B cell (primary cell): ENCODE measurements around the gene PRTN3. TPM values are rescaled to one million over a fixed set of nuclear protein-coding genes. Genes with fewer than 3 reads are reported as not detected.

Experiments
- ATAC-seq: fragments of 200-7000 bp; cut with Tn5 transposase; one replicate; pipeline ENCODE4 v1.10.0; 2021; ENCODE audit warnings: low read depth, mild to moderate bottlenecking, moderate number of reproducible peaks, moderate library complexity
- CTCF ChIA-PET: fragments of 350-600 bp; sonication (Branson Sonifier 250); formaldehyde crosslinking; loops from one replicate; lab custom pipeline; 2021; ENCODE audit warnings: antibody characterized with exemption, inconsistent platforms; lab: Charles Lee
- POLR2A ChIA-PET: fragments of 350-600 bp; sonication (Branson Sonifier 250); formaldehyde crosslinking; loops from one replicate; lab custom pipeline; 2021; ENCODE audit warnings: antibody characterized with exemption; lab: Charles Lee
- DNase-seq: peaks from one replicate; pipeline ENCODE4 v3.0.0; 2013
- H2AFZ ChIP-seq: 2 replicates; pipeline ENCODE4 v1.6.1; 2012; ENCODE audit warnings: mild to moderate bottlenecking, low read depth, low read length; ENCODE audit not compliant: insufficient read depth, poor library complexity, severe bottlenecking
- H3K27ac ChIP-seq, 2 donors: 1 replicate in 1 of 2; 2 replicates in 1 of 2; pipeline ENCODE4 v1.5.1; 2012 to 2013; ENCODE audit warnings: low read length in 2 of 2, mild to moderate bottlenecking in 2 of 2, moderate library complexity in 1 of 2
- H3K27me3 ChIP-seq, 4 experiments: fragments of 200-600 bp in 1 of 4; sonication (generic) in 1 of 4; replicated peaks in 1 of 4; 1 replicate in 2 of 4; 2 replicates in 2 of 4; pipeline versions ENCODE4 v1.6.1 to v1.7.0; 2013 to 2016; ENCODE audit warnings: low read length in 3 of 4, mild to moderate bottlenecking in 2 of 4, mixed read lengths in 1 of 4, moderate library complexity in 1 of 4; ENCODE audit not compliant: insufficient read depth in 4 of 4, control insufficient read depth in 3 of 4; ENCODE audit errors: control extremely low read depth in 1 of 4
- H3K36me3 ChIP-seq, 2 experiments: replicated peaks in 1 of 2; 1 replicate in 1 of 2; 2 replicates in 1 of 2; pipeline versions ENCODE4 v1.6.1 to v1.7.1; 2013; ENCODE audit warnings: low read length in 1 of 2; ENCODE audit not compliant: insufficient read depth in 2 of 2, control insufficient read depth in 1 of 2; ENCODE audit errors: control extremely low read depth in 1 of 2, extremely low read depth in 1 of 2
- H3K4me1 ChIP-seq, 2 donors: fragments of 200-600 bp in 1 of 2; sonication (generic) in 1 of 2; 1 replicate in 1 of 2; 2 replicates in 1 of 2; pipeline versions ENCODE4 v1.5.1 to v1.6.1; 2013 to 2017; ENCODE audit warnings: low read length in 2 of 2; ENCODE audit not compliant: control insufficient read depth in 2 of 2, insufficient read depth in 2 of 2
- H3K4me2 ChIP-seq: replicated peaks from 2 replicates; pipeline ENCODE3; 2012; ENCODE audit warnings: mild to moderate bottlenecking, low read depth, low read length; ENCODE audit not compliant: poor library complexity, severe bottlenecking
- H3K4me3 ChIP-seq, 5 experiments: fragments of 200-600 bp in 1 of 5; sonication (generic) in 1 of 5; 1 replicate in 3 of 5; 2 replicates in 2 of 5; pipeline versions ENCODE4 v1.5.1 to v1.7.0; 2011 to 2016; ENCODE audit warnings: low read length in 4 of 5, mild to moderate bottlenecking in 4 of 5, low read depth in 2 of 5, control low read depth in 1 of 5, moderate library complexity in 1 of 5; ENCODE audit not compliant: insufficient read depth in 1 of 5; ENCODE audit errors: control extremely low read depth in 1 of 5, extremely low read depth in 1 of 5
- H3K79me2 ChIP-seq: fragments of 200-600 bp; sonication (generic); one replicate; pipeline ENCODE4 v1.6.0; 2016; ENCODE audit warnings: low read length; ENCODE audit not compliant: control insufficient read depth, insufficient read depth
- H3K9ac ChIP-seq: fragments of 200-600 bp; sonication (generic); 2 replicates; pipeline ENCODE4 v1.6.1; 2017; ENCODE audit warnings: mild to moderate bottlenecking, low read length, moderate library complexity
- H3K9me3 ChIP-seq, 3 donors: one replicate each; pipeline versions ENCODE4 v1.6.1 to v1.7.1; 2013; ENCODE audit warnings: low read length in 2 of 3; ENCODE audit not compliant: control insufficient read depth in 2 of 3, insufficient read depth in 1 of 3; ENCODE audit errors: control extremely low read depth in 1 of 3
- H4K20me1 ChIP-seq: 2 replicates; pipeline ENCODE4 v1.6.0; 2012; ENCODE audit warnings: mild to moderate bottlenecking, low read length; ENCODE audit not compliant: insufficient read depth, control insufficient read depth, poor library complexity, severe bottlenecking
- H3K27ac Mint-ChIP-seq: one replicate; pipeline ENCODE4 v1.8.0; 2021; ENCODE audit warnings: mixed read lengths
- H3K27me3 Mint-ChIP-seq: one replicate; pipeline ENCODE4 v1.8.0; 2021; ENCODE audit warnings: mixed read lengths
- H3K4me1 Mint-ChIP-seq: one replicate; pipeline ENCODE4 v1.8.0; 2021; ENCODE audit warnings: mixed read lengths
- H3K4me3 Mint-ChIP-seq: one replicate; pipeline ENCODE4 v1.8.0; 2021; ENCODE audit warnings: mixed read lengths
- H3K9me3 Mint-ChIP-seq: one replicate; pipeline ENCODE4 v1.8.0; 2022; ENCODE audit warnings: mixed read lengths; ENCODE audit not compliant: insufficient read depth
- CTCF ChIP-seq: fragments of 200-600 bp; IDR thresholded peaks from one replicate; pipeline ENCODE4 v1.8.0; 2022; ENCODE audit warnings: antibody characterized with exemption, mild to moderate bottlenecking
- EZH2 ChIP-seq: IDR thresholded peaks from 2 replicates; pipeline ENCODE4 v1.6.1; 2012; ENCODE audit warnings: borderline replicate concordance, low read depth, mild to moderate bottlenecking, moderate library complexity, low read length; ENCODE audit not compliant: insufficient read depth, poor library complexity, severe bottlenecking
- WGBS: methylation state at CpG from one replicate; pipeline ENCODE4 v1.1.5; 2013; ENCODE audit warnings: missing lambda C conversion rate; ENCODE audit not compliant: insufficient coverage; 5-methylcytosine and 5-hydroxymethylcytosine counted together
- intact Hi-C: fragments of 100-400 bp; cut with micrococcal nuclease; formaldehyde crosslinking; loops from one replicate; pipeline ENCODE4 v1.10.0; 2022
- polyA plus RNA-seq: library from polyadenylated mRNA; depleted of rRNA; stranded (reverse); fragments of >200 nt; gene quantifications from 2 replicates; pipeline ENCODE4 v1.2.3, GENCODE V29; 2012
- total RNA-seq, 2 donors: library from RNA; stranded (reverse); fragments of 120-200 nt in 1 of 2; gene quantifications; 1 replicate in 1 of 2; 2 replicates in 1 of 2; pipeline versions ENCODE4 v1.2.3 to v1.2.4, GENCODE V29; 2013 to 2022

PRTN3 gene
- total and polyA plus RNA-seq, 2 donors (not counting 1 experiment from before 2014, with no cell fraction given): not detected

GRCh38 chr19:797528-798414, 43.0 kb upstream of the PRTN3 start:
- intact Hi-C loops: loop anchor here (2.0 kb wide), 2 partner anchors 111 to 187 kb away; partner anchors contain the start of gene WDR18
- Mint-ChIP-seq H3K27me3 (no peaks in the 10 kb centered on the region), H3K9me3 (no peaks in the 10 kb centered on the region), H3K27ac (peak overlapping the region; percentile 88), H3K4me1 (peaks cover 40% of the 10 kb centered on the region), H3K4me3 (peak overlapping the region; percentile 98)
- H3K4me3 ChIP-seq: peak overlapping the region; percentile 57 to 86 (median 68)
- under 1% methylated on average over 129 of the region's 129 CpGs for WGBS
- peaks cover 60% of the 10 kb centered on the region for H3K79me2 ChIP-seq
- peak; percentile 92 for DNase-seq
- peaks cover 22 to 49% of the 10 kb centered on the region in 2 donors for H3K4me1 ChIP-seq
- peaks cover 49% of the 10 kb centered on the region for H4K20me1 ChIP-seq
- peak; percentile 21 for ATAC-seq
- peak overlapping the region; percentile 57 to 74 for H3K27ac ChIP-seq
- TF ChIP-seq EZH2 (no peak), CTCF (no peak)
- H2AFZ ChIP-seq: no peak overlapping the region
- H3K4me2 ChIP-seq: peak overlapping the region; percentile 99
- H3K27me3 ChIP-seq: no peaks in the 10 kb centered on the region
- no peaks in the 10 kb centered on the region for H3K9me3 ChIP-seq
- peak overlapping the region; percentile 75 for H3K9ac ChIP-seq
- CTCF ChIA-PET: interaction anchor here (1.4 kb wide), 1 partner anchor 111 kb away, joined by 4 read pairs; no protein-coding TSS in a partner anchor
- H3K36me3 ChIP-seq: peaks cover 0 to 37% of the 10 kb centered on the region in 2 experiments
- POLR2A ChIA-PET: no interaction called here
